DOHH2 (cell line): ENCODE data around the gene ICOS.

Source experiments
- H3F3A ChIP-seq: fragments of 200-600 bp; sonication (generic), shearing (Covaris generic); 2 replicates; pipeline ENCODE4 v1.6.0; 2016; ENCODE audit warnings: antibody characterized with exemption, mild to moderate bottlenecking; ENCODE audit not compliant: control insufficient read depth, insufficient read depth
- H3K27ac ChIP-seq: fragments of 200-600 bp; sonication (generic); 2 replicates; pipeline ENCODE4 v1.5.1; 2014; ENCODE audit warnings: low read depth, mild to moderate bottlenecking, low read length, moderate library complexity
- H3K27me3 ChIP-seq: fragments of 200-600 bp; sonication (generic); 2 replicates; pipeline ENCODE4 v1.6.1; 2014; ENCODE audit warnings: mild to moderate bottlenecking, low read length, mixed read lengths; ENCODE audit not compliant: control insufficient read depth
- H3K36me3 ChIP-seq: fragments of 200-600 bp; sonication (generic); 2 replicates; pipeline ENCODE4 v1.6.1; 2014; ENCODE audit warnings: mild to moderate bottlenecking, low read length, moderate library complexity, mixed read lengths; ENCODE audit not compliant: control insufficient read depth
- H3K4me1 ChIP-seq: fragments of 200-600 bp; sonication (generic); 2 replicates; pipeline ENCODE4 v1.6.1; 2014; ENCODE audit warnings: mild to moderate bottlenecking, low read length, mixed read lengths; ENCODE audit not compliant: control insufficient read depth
- H3K4me2 ChIP-seq: fragments of 200-600 bp; sonication (generic); 2 replicates; pipeline ENCODE4 v1.6.0; 2014; ENCODE audit warnings: mild to moderate bottlenecking, low read length, moderate library complexity
- H3K4me3 ChIP-seq: fragments of 200-600 bp; sonication (generic); 2 replicates; pipeline ENCODE4 v1.5.1; 2014; ENCODE audit warnings: mild to moderate bottlenecking, low read length, mixed read lengths
- H3K79me2 ChIP-seq: fragments of 200-600 bp; sonication (generic); 2 replicates; pipeline ENCODE4 v1.6.1; 2014; ENCODE audit warnings: mild to moderate bottlenecking, low read length, mixed read lengths; ENCODE audit not compliant: control insufficient read depth
- H3K9me2 ChIP-seq: fragments of 200-600 bp; sonication (generic); replicated peaks from 2 replicates; pipeline ENCODE4 v1.6.1; 2014; ENCODE audit warnings: mild to moderate bottlenecking, low read length, mixed read lengths; ENCODE audit not compliant: control insufficient read depth
- H3K9me3 ChIP-seq: fragments of 200-600 bp; sonication (generic); 2 replicates; pipeline ENCODE4 v1.6.1; 2014; ENCODE audit warnings: antibody characterized with exemption, low read length, mixed read lengths; ENCODE audit not compliant: control insufficient read depth, insufficient read depth
- H4K20me1 ChIP-seq: fragments of 200-600 bp; sonication (generic); 2 replicates; pipeline ENCODE4 v1.6.0; 2014; ENCODE audit warnings: low read depth, mild to moderate bottlenecking, antibody characterized with exemption, low read length, moderate library complexity; ENCODE audit not compliant: control insufficient read depth, insufficient read depth
- EZH2phosphoT487 ChIP-seq: fragments of 200-600 bp; sonication (generic); IDR thresholded peaks from 2 replicates; pipeline ENCODE4 v1.6.1; 2017; ENCODE audit warnings: borderline replicate concordance, mild to moderate bottlenecking, antibody characterized with exemption, low read length, moderate library complexity, mixed read lengths
- TF ChIP-seq, protein P1 (sequence below): fragments of 200-600 bp; sonication (generic); IDR thresholded peaks from one replicate; pipeline ENCODE4 v1.5.1; 2014; ENCODE audit warnings: antibody characterized with exemption, mild to moderate bottlenecking, low read depth, low read length; ENCODE audit not compliant: poor library complexity, severe bottlenecking

Gene ICOS

DNA sequence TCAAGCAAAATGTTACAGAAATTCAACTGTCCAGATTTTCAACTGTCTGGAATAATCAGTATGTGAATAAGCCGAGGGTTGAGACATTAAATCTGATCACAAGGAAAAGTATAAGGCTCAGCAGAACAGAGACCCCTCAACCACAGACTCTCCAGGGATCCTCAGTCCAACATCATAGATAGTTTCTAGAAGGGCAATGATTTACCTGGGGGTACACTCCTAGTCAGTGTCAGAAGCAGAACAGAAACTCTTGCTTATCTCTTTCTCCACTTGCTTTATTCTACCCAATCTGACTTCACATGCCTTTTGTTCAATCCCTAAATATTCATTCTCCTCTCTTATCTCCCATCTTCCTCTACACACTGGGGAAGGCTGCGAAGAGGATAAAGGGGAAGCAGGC, 36.4 kb downstream of the ICOS start:
- no peak overlapping the region for H3K4me3 ChIP-seq
- no peaks in the 10 kb centered on the region for H3K9me3 ChIP-seq
- no peak for TF ChIP-seq EZH2phosphoT487
- TF ChIP-seq, protein P1, sequence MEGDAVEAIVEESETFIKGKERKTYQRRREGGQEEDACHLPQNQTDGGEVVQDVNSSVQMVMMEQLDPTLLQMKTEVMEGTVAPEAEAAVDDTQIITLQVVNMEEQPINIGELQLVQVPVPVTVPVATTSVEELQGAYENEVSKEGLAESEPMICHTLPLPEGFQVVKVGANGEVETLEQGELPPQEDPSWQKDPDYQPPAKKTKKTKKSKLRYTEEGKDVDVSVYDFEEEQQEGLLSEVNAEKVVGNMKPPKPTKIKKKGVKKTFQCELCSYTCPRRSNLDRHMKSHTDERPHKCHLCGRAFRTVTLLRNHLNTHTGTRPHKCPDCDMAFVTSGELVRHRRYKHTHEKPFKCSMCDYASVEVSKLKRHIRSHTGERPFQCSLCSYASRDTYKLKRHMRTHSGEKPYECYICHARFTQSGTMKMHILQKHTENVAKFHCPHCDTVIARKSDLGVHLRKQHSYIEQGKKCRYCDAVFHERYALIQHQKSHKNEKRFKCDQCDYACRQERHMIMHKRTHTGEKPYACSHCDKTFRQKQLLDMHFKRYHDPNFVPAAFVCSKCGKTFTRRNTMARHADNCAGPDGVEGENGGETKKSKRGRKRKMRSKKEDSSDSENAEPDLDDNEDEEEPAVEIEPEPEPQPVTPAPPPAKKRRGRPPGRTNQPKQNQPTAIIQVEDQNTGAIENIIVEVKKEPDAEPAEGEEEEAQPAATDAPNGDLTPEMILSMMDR, result no peak
- peaks cover 4% of the 10 kb centered on the region; the same call in 1 of the 2 replicates for H3K27me3 ChIP-seq
- no peaks in the 10 kb centered on the region for H3K79me2 ChIP-seq
- no peak overlapping the region for H3K4me2 ChIP-seq
- no peaks in the 10 kb centered on the region for H4K20me1 ChIP-seq
- H3K4me1 ChIP-seq, result no peaks in the 10 kb centered on the region
- no peak overlapping the region for H3K27ac ChIP-seq
- H3K36me3 ChIP-seq, result no peaks in the 10 kb centered on the region
- no peaks in the 10 kb centered on the region for H3F3A ChIP-seq
- no peaks in the 10 kb centered on the region for H3K9me2 ChIP-seq

DNA sequence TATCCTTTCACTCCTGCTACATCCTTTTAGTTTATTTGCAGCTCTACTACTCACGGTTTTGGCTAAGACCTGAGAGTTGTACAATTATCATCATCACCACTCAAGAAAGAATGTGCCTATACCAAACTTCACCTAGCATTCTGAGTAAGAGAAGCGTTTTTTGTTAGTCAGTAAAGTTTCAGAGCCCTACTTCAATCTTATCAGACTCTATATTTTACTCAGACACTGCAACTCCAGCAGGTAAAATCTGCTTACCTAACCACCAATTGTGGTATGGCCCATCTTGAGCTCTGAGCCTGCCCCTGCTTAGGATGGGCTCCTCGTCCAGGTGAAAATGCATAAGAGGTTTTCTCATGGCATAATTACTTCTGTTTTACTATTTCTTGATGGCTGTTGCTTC, 37.1 kb downstream of the ICOS start:
- Histone ChIP-seq H3K27me3 (peaks cover 2% of the 10 kb centered on the region; the same call in 1 of the 2 replicates), H3K9me3 (no peaks in the 10 kb centered on the region), H3K27ac (no peak overlapping the region), H3K79me2 (no peaks in the 10 kb centered on the region), H3K4me3 (no peak overlapping the region), H3F3A (no peaks in the 10 kb centered on the region), H4K20me1 (no peaks in the 10 kb centered on the region), H3K36me3 (no peaks in the 10 kb centered on the region), H3K4me2 (no peak overlapping the region), H3K4me1 (no peaks in the 10 kb centered on the region), H3K9me2 (no peaks in the 10 kb centered on the region)
- TF ChIP-seq, protein P1, result no peak
- no peak for TF ChIP-seq EZH2phosphoT487

DNA sequence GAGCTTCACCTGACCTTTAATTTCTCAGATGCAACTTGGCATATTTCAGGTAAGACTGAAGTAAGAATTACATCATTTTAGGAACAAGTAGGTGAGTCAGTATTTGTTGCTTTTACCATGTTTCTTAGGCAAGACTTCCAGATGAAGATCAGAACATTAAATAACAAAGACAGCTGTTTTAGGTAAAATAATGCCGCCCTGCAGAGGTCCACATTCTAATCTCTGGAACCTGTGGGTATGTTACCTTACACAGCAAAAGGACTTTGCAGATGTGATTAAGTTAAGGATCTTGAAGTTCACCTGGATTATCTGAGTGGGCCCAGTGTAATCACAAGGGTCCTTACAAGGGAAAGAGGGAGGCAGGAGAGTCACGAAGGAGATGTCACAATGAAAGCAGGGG, 39.3 kb downstream of the ICOS start:
- no peaks in the 10 kb centered on the region for H3K9me3 ChIP-seq
- H3K79me2 ChIP-seq, result no peaks in the 10 kb centered on the region
- no peaks in the 10 kb centered on the region for H3K9me2 ChIP-seq
- TF ChIP-seq, protein P1, result no peak
- TF ChIP-seq EZH2phosphoT487, result no peak
- H3K36me3 ChIP-seq, result no peaks in the 10 kb centered on the region
- no peaks in the 10 kb centered on the region for H3K27me3 ChIP-seq
- no peaks in the 10 kb centered on the region for H3F3A ChIP-seq
- no peak overlapping the region for H3K27ac ChIP-seq
- no peaks in the 10 kb centered on the region for H3K4me1 ChIP-seq
- H3K4me2 ChIP-seq, result no peak overlapping the region
- H3K4me3 ChIP-seq, result no peak overlapping the region
- no peaks in the 10 kb centered on the region for H4K20me1 ChIP-seq

DNA sequence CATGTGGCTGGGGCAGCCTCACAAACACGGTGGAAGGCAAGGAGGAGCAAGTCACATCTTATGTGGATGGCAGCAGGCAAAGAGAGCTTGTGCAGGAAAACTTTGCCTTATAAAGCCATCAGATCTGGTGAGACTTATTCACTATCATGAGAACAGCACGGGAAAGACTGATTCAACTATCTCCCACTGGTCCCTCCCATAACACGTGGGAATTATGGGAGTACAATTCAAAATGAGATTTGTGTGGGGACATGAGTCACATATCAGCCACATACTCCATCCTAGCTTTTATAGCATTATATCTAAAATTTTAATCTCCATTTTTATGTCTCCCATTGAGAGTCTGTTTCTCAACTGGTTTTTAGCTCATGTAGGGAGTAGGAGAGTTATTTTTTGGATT, 45.7 kb downstream of the ICOS start:
- no peaks in the 10 kb centered on the region for H3K4me1 ChIP-seq
- no peaks in the 10 kb centered on the region for H3K36me3 ChIP-seq
- no peaks in the 10 kb centered on the region for H3K27me3 ChIP-seq
- no peak overlapping the region for H3K27ac ChIP-seq
- H3K4me2 ChIP-seq, result no peak overlapping the region
- no peaks in the 10 kb centered on the region for H3K9me3 ChIP-seq
- no peaks in the 10 kb centered on the region for H3K9me2 ChIP-seq
- no peak overlapping the region for H3K4me3 ChIP-seq
- no peak for TF ChIP-seq EZH2phosphoT487
- TF ChIP-seq, protein P1, result no peak
- H3F3A ChIP-seq, result no peaks in the 10 kb centered on the region
- H4K20me1 ChIP-seq, result no peaks in the 10 kb centered on the region
- H3K79me2 ChIP-seq, result no peaks in the 10 kb centered on the region
